Loucy (cell line): Measurements from ENCODE around the gene DROSHA.

Experiments used
- H2AFZ ChIP-seq: fragments of 200-600 bp; sonication (generic); 2 replicates; pipeline ENCODE4 v1.6.0; 2016; ENCODE audit warnings: antibody characterized with exemption, mild to moderate bottlenecking, low read length, moderate library complexity
- H3F3A ChIP-seq: fragments of 200-600 bp; 2 replicates; pipeline ENCODE4 v1.6.0; 2016; ENCODE audit warnings: antibody characterized with exemption, low read depth, mild to moderate bottlenecking
- H3K27me3 ChIP-seq: fragments of 200-600 bp; sonication (generic); 2 replicates; pipeline ENCODE4 v1.6.1; 2014; ENCODE audit warnings: low read length, mild to moderate bottlenecking; ENCODE audit not compliant: insufficient read depth, poor library complexity, severe bottlenecking
- H3K36me3 ChIP-seq: fragments of 200-600 bp; sonication (generic); 2 replicates; pipeline ENCODE4 v1.6.1; 2016; ENCODE audit warnings: low read length; ENCODE audit not compliant: insufficient read depth
- H3K4me1 ChIP-seq: fragments of 200-600 bp; sonication (generic); 2 replicates; pipeline ENCODE4 v1.5.1; 2014; ENCODE audit warnings: low read length, mild to moderate bottlenecking; ENCODE audit not compliant: insufficient read depth, poor library complexity, severe bottlenecking
- H3K4me2 ChIP-seq: fragments of 200-600 bp; sonication (generic); 2 replicates; pipeline ENCODE4 v1.6.0; 2014; ENCODE audit warnings: antibody characterized with exemption, low read length, low read depth, mild to moderate bottlenecking; ENCODE audit not compliant: poor library complexity, severe bottlenecking
- H3K4me3 ChIP-seq: fragments of 200-600 bp; sonication (generic); 2 replicates; pipeline ENCODE4 v1.5.1; 2014; ENCODE audit warnings: low read length, mild to moderate bottlenecking, mixed read lengths; ENCODE audit not compliant: poor library complexity, severe bottlenecking
- H3K79me2 ChIP-seq: fragments of 200-600 bp; sonication (generic); 2 replicates; pipeline ENCODE4 v1.6.1; 2014; ENCODE audit warnings: low read length; ENCODE audit not compliant: insufficient read depth
- H3K9ac ChIP-seq: fragments of 200-600 bp; sonication (generic); 2 replicates; pipeline ENCODE4 v1.6.0; 2014; ENCODE audit warnings: mild to moderate bottlenecking, low read depth, low read length, moderate library complexity; ENCODE audit not compliant: poor library complexity, severe bottlenecking
- H3K9me2 ChIP-seq: fragments of 200-600 bp; sonication (generic); replicated peaks from 2 replicates; pipeline ENCODE4 v1.6.1; 2016; ENCODE audit warnings: low read depth, low read length, mixed read lengths
- H3K9me3 ChIP-seq: fragments of 200-600 bp; sonication (generic); 2 replicates; pipeline ENCODE4 v1.6.1; 2014; ENCODE audit warnings: mild to moderate bottlenecking, antibody characterized with exemption, low read length, low read depth; ENCODE audit not compliant: insufficient read depth
- H4K20me1 ChIP-seq: fragments of 200-600 bp; sonication (generic); 2 replicates; pipeline ENCODE4 v1.6.0; 2014; ENCODE audit warnings: antibody characterized with exemption, low read length, mild to moderate bottlenecking; ENCODE audit not compliant: insufficient read depth, poor library complexity, severe bottlenecking
- EZH2phosphoT487 ChIP-seq: fragments of 200-600 bp; IDR thresholded peaks from 2 replicates; pipeline ENCODE4 v1.6.1; 2018; ENCODE audit warnings: antibody characterized with exemption, mild to moderate bottlenecking, moderate library complexity, borderline replicate concordance
- TF ChIP-seq, protein P1 (sequence below): fragments of 200-600 bp; sonication (generic); conservative IDR thresholded peaks from 2 replicates; pipeline ENCODE4 v1.5.1; 2014; ENCODE audit warnings: mild to moderate bottlenecking, antibody characterized with exemption, low read length

The DROSHA gene

DNA sequence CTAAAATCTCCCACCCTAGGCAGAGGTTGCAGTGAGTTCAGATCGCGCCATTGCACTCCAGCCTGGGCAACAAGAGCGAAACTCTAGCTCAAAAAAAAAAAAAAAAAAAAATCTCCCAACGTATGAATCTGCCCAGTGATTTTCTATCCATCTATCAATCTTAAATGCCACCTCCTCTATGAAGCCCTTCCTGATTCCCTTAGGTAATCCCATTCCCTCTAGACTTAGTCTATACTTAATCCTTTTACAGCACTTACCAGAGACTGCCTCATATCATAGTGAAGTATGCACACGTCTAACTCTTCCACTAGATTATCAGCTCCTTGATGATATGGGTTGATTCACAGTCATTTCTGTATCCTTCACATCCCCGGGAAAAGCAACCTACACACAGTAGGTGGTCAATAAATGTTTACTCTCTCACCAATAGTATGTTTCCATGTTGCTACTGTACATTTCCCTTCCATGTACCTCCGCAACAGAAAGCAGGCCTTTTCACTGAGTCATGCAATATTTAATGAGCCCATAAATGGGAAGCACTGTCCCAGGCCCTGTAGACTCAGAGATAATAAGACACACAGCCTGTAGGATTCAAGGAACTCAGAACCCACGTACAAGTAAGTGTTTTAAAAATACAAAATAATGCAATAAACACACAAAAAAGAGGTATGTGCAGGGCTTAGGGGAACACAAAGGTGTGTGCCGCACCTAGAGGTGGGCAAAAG lies 1.2 kb downstream of the DROSHA start:
- peaks cover 66% of the 10 kb centered on the region for H3K79me2 ChIP-seq

DNA sequence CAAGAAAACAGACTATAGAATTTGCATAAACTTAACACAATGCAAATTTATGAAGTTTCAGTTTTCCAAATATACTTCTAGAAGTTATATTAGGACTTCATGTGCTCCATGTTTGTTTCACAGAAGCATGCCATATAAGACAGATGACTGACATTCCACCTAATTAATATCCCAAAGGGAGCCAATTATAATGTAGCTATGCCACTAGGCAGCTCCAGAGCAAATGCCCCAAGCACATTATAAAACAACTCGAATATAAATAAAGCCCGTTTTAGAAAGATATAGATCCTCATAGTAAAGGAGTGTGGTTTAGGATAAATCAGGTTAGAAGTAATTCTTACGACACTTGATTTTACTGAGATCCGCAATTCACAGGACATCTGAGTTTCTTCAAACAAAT lies 8.9 kb downstream of the DROSHA start:
- H3K27me3 ChIP-seq = no peaks in the 10 kb centered on the region
- no peak overlapping the region for H3K9ac ChIP-seq
- peaks cover 39% of the 10 kb centered on the region for H3K79me2 ChIP-seq
- H3K36me3 ChIP-seq = peaks cover 63% of the 10 kb centered on the region
- H3K9me3 ChIP-seq = no peaks in the 10 kb centered on the region
- H3F3A ChIP-seq = no peaks in the 10 kb centered on the region
- H3K4me1 ChIP-seq = peaks cover 25% of the 10 kb centered on the region
- H3K4me2 ChIP-seq = peak overlapping the region; percentile 33
- no peaks in the 10 kb centered on the region for H3K9me2 ChIP-seq
- no peak overlapping the region for H3K4me3 ChIP-seq
- no peaks in the 10 kb centered on the region for H4K20me1 ChIP-seq
- H2AFZ ChIP-seq = no peak overlapping the region
- TF ChIP-seq, protein P1, sequence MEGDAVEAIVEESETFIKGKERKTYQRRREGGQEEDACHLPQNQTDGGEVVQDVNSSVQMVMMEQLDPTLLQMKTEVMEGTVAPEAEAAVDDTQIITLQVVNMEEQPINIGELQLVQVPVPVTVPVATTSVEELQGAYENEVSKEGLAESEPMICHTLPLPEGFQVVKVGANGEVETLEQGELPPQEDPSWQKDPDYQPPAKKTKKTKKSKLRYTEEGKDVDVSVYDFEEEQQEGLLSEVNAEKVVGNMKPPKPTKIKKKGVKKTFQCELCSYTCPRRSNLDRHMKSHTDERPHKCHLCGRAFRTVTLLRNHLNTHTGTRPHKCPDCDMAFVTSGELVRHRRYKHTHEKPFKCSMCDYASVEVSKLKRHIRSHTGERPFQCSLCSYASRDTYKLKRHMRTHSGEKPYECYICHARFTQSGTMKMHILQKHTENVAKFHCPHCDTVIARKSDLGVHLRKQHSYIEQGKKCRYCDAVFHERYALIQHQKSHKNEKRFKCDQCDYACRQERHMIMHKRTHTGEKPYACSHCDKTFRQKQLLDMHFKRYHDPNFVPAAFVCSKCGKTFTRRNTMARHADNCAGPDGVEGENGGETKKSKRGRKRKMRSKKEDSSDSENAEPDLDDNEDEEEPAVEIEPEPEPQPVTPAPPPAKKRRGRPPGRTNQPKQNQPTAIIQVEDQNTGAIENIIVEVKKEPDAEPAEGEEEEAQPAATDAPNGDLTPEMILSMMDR = no peak
- no peak for TF ChIP-seq EZH2phosphoT487

More for the DNA sequence above, 1.2 kb downstream of the DROSHA start:
- Histone ChIP-seq H3F3A (no peaks in the 10 kb centered on the region), H3K36me3 (peaks cover 32% of the 10 kb centered on the region), H3K4me3 (peak overlapping the region; percentile 99), H2AFZ (no peak overlapping the region), H3K9me2 (no peaks in the 10 kb centered on the region), H3K4me2 (peak overlapping the region; percentile 82), H4K20me1 (peaks cover 18% of the 10 kb centered on the region), H3K9me3 (no peaks in the 10 kb centered on the region), H3K4me1 (peaks cover 31% of the 10 kb centered on the region), H3K9ac (peak overlapping the region; percentile 81), H3K27me3 (peaks cover 3% of the 10 kb centered on the region)
- TF ChIP-seq, protein P1 = no peak
- no peak for TF ChIP-seq EZH2phosphoT487

DNA sequence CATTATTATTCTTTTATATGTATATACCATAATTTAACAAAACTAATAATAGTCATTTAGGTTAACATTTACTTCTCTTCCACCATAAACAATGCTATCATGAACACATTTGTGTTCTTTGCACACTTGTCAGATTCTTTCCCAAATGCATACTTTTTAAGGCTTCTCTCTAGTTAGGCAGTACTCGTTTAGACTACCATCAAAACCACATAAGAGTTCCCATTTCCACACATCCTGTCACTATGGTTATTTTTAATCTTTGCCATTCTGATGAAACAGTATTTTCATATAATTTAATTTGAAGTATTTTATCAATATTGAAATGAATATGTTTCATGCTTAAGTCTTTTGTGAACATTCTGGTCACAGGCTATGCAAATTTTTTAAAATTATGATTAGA lies 15.1 kb downstream of the DROSHA start:
- H3K4me3 ChIP-seq = peak overlapping the region; percentile 37
- no peaks in the 10 kb centered on the region for H3K9me2 ChIP-seq
- H4K20me1 ChIP-seq = no peaks in the 10 kb centered on the region
- peak overlapping the region; percentile 74 for H3K4me2 ChIP-seq
- no peak overlapping the region; the same call in 1 of the 2 replicates for H2AFZ ChIP-seq
- TF ChIP-seq, protein P1 = no peak
- TF ChIP-seq EZH2phosphoT487 = no peak
- H3K27me3 ChIP-seq = no peaks in the 10 kb centered on the region
- peaks cover 7% of the 10 kb centered on the region for H3F3A ChIP-seq
- no peaks in the 10 kb centered on the region for H3K9me3 ChIP-seq
- peaks cover 28% of the 10 kb centered on the region for H3K4me1 ChIP-seq
- H3K36me3 ChIP-seq = peaks cover 63% of the 10 kb centered on the region; the same call in 1 of the 2 replicates
- peak overlapping the region; percentile 46 for H3K9ac ChIP-seq
- peaks cover 8% of the 10 kb centered on the region; the same call in 1 of the 2 replicates for H3K79me2 ChIP-seq
